HCT116 (cell line): Measurements from ENCODE around the gene CTDNEP1. TPM values are rescaled to one million over a fixed set of nuclear protein-coding genes. Genes with fewer than 3 reads are reported as not detected.

Experiments used
- ATAC-seq: fragments of 200-7000 bp; cut with Tn5 transposase; 2 replicates; pipeline ENCODE4 v1.9.1; 2020; ENCODE audit warnings: mild to moderate bottlenecking, moderate library complexity
- BruUV-seq: library from RNA; stranded (reverse); fragments of 400-500 nt; replicated peaks from 2 replicates; lab custom pipeline; 2021; lab: Mats Ljungman, UMichigan
- CTCF ChIA-PET: fragments of 300-600 bp; sonication (Branson Sonifier 250); formaldehyde crosslinking; loops from one replicate; lab custom pipeline; 2021; ENCODE audit warnings: antibody characterized with exemption; lab: Charles Lee
- POLR2A ChIA-PET: fragments of 300-600, 350-600 bp; sonication (Branson Sonifier 250); formaldehyde crosslinking; loops from one replicate; lab custom pipeline; 2021; ENCODE audit warnings: antibody characterized with exemption; lab: Charles Lee
- RAD21 ChIA-PET, 2 experiments: fragments of 300-600 bp; sonication (Branson Sonifier 250); formaldehyde crosslinking; loops; one replicate each; lab custom pipeline; 2023; ENCODE audit warnings: low total read pairs in 2 of 2; ENCODE audit not compliant: uncharacterized antibody in 2 of 2, unreplicated experiment in 2 of 2, low non-redundant PET in 1 of 2; lab: Charles Lee
- DNase-seq: peaks from one replicate; pipeline ENCODE4 v3.0.0-alpha.2; 2010; ENCODE audit warnings: low read depth, low spot score
- H2AFZ ChIP-seq: fragments of 200-600 bp; shearing (Covaris generic), sonication (generic); 2 replicates; pipeline ENCODE4 v1.6.1; 2017; ENCODE audit warnings: low read depth, mixed run types, mixed read lengths, antibody characterized with exemption, low read length; ENCODE audit not compliant: poor library complexity, severe bottlenecking
- H3K27ac ChIP-seq: 2 replicates; pipeline ENCODE4 v1.5.1; 2012; ENCODE audit warnings: low read depth, low read length
- H3K27me3 ChIP-seq: fragments of 200-600 bp; sonication (generic); 2 replicates; pipeline ENCODE4 v1.6.1; 2016; ENCODE audit warnings: mixed run types, low read length, mixed read lengths; ENCODE audit not compliant: insufficient read depth
- H3K36me3 ChIP-seq, 2 experiments: fragments of 200-500 bp in 1 of 2; fragments of 200-600 bp in 1 of 2; sonication (Bioruptor generic) in 1 of 2; sonication (generic) in 1 of 2; 2 replicates each; pipeline versions ENCODE4 v1.5.1 to v1.6.1; 2014 to 2016; ENCODE audit warnings: low read length in 2 of 2, inconsistent platforms in 1 of 2, mixed read lengths in 1 of 2, mixed run types in 1 of 2; ENCODE audit not compliant: insufficient read depth in 2 of 2, control insufficient read depth in 1 of 2
- H3K4me1 ChIP-seq, 2 experiments: fragments of 200-600 bp in 1 of 2; sonication (generic) in 1 of 2; 2 replicates each; pipeline versions ENCODE4 v1.5.1 to v1.6.1; 2012 to 2017; ENCODE audit warnings: low read length in 2 of 2, inconsistent platforms in 1 of 2, mild to moderate bottlenecking in 1 of 2, mixed read lengths in 1 of 2, mixed run types in 1 of 2, moderate library complexity in 1 of 2; ENCODE audit not compliant: insufficient read depth in 2 of 2, control insufficient read depth in 1 of 2
- H3K4me2 ChIP-seq: fragments of 200-600 bp; sonication (generic); 2 replicates; pipeline ENCODE4 v1.6.1; 2017; ENCODE audit warnings: mixed run types, low read length, mixed read lengths
- H3K4me3 ChIP-seq, 2 experiments: fragments of 200-600 bp in 1 of 2; sonication (generic) in 1 of 2; replicated peaks in 1 of 2; 2 replicates each; pipeline ENCODE4 v1.5.1; 2011 to 2016; ENCODE audit warnings: low read length in 2 of 2, control low read depth in 1 of 2, low read depth in 1 of 2, mild to moderate bottlenecking in 1 of 2, mixed read lengths in 1 of 2, mixed run types in 1 of 2
- H3K79me2 ChIP-seq: fragments of 200-600 bp; sonication (generic); 2 replicates; pipeline ENCODE4 v1.6.1; 2017; ENCODE audit warnings: mild to moderate bottlenecking, mixed run types, low read length, moderate library complexity, mixed read lengths; ENCODE audit not compliant: insufficient read depth
- H3K9ac ChIP-seq: fragments of 200-600 bp; sonication (generic); 2 replicates; pipeline ENCODE4 v1.6.1; 2016; ENCODE audit warnings: low read length, mixed read lengths
- H3K9me2 ChIP-seq: fragments of 200-600 bp; sonication (generic), shearing (Covaris generic); 2 replicates; pipeline ENCODE4 v1.6.1; 2017; ENCODE audit warnings: mixed run types, mild to moderate bottlenecking, moderate library complexity; ENCODE audit not compliant: insufficient read depth
- H3K9me3 ChIP-seq, 2 experiments: fragments of 200-500 bp in 1 of 2; fragments of 200-600 bp in 1 of 2; sonication (Bioruptor generic) in 1 of 2; sonication (generic) in 1 of 2; 2 replicates each; pipeline ENCODE4 v1.6.1; 2014 to 2017; ENCODE audit warnings: low read length in 2 of 2, mixed read lengths in 2 of 2, inconsistent platforms in 1 of 2, low read depth in 1 of 2, mild to moderate bottlenecking in 1 of 2, mixed run types in 1 of 2, moderate library complexity in 1 of 2; ENCODE audit not compliant: control insufficient read depth in 1 of 2, insufficient read depth in 1 of 2
- H4K20me1 ChIP-seq: fragments of 200-600 bp; sonication (generic), shearing (Covaris generic); 2 replicates; pipeline ENCODE4 v1.6.1; 2017; ENCODE audit warnings: mixed run types, mild to moderate bottlenecking, moderate library complexity; ENCODE audit not compliant: insufficient read depth
- ATF3 ChIP-seq: IDR thresholded peaks from 2 replicates; pipeline ENCODE4 v1.6.1; 2012
- CEBPB ChIP-seq: IDR thresholded peaks from 2 replicates; pipeline ENCODE4 v1.6.1; 2012; ENCODE audit warnings: low read depth
- CTCF ChIP-seq, 3 experiments: fragments of 200-600 bp in 1 of 3; sonication (generic) in 1 of 3; IDR thresholded peaks in 2 of 3; conservative IDR thresholded peaks in 1 of 3; 2 replicates each; pipeline ENCODE4 v1.5.1; 2012 to 2017; ENCODE audit warnings: low read depth in 2 of 3, low read length in 2 of 3, antibody characterized with exemption in 1 of 3, borderline replicate concordance in 1 of 3, control low read depth in 1 of 3, mild to moderate bottlenecking in 1 of 3, mixed read lengths in 1 of 3, mixed run types in 1 of 3, moderate library complexity in 1 of 3; ENCODE audit not compliant: insufficient read depth in 1 of 3
- ELF1 ChIP-seq: IDR thresholded peaks from 2 replicates; pipeline ENCODE4 v1.6.1; 2012; ENCODE audit warnings: low read depth, borderline replicate concordance
- EZH2 ChIP-seq: fragments of 200-600 bp; sonication (generic); IDR thresholded peaks from 2 replicates; pipeline ENCODE4 v1.6.1; 2017; ENCODE audit warnings: antibody characterized with exemption, mixed run types
- JUND ChIP-seq: IDR thresholded peaks from 2 replicates; pipeline ENCODE4 v1.6.1; 2012
- MAX ChIP-seq: IDR thresholded peaks from 2 replicates; pipeline ENCODE4 v1.6.1; 2012
- RAD21 ChIP-seq: IDR thresholded peaks from 2 replicates; pipeline ENCODE4 v1.6.1; 2012; ENCODE audit warnings: low read depth, mild to moderate bottlenecking
- REST ChIP-seq: IDR thresholded peaks from 2 replicates; pipeline ENCODE4 v1.6.1; 2012; ENCODE audit warnings: low read depth
- SP1 ChIP-seq: IDR thresholded peaks from 2 replicates; pipeline ENCODE4 v1.6.1; 2012; ENCODE audit warnings: low read depth
- SRF ChIP-seq: IDR thresholded peaks from 2 replicates; pipeline ENCODE4 v1.6.1; 2012; ENCODE audit warnings: low read depth
- TCF7L2 ChIP-seq: IDR thresholded peaks from 2 replicates; pipeline ENCODE4 v1.7.0; 2011; ENCODE audit warnings: borderline replicate concordance, inconsistent platforms; ENCODE audit not compliant: insufficient read depth, insufficient read length; ENCODE audit errors: extremely low read depth
- YY1 ChIP-seq: IDR thresholded peaks from 2 replicates; pipeline ENCODE4 v1.6.1; 2011; ENCODE audit warnings: low read length, low read depth, moderate library complexity, mild to moderate bottlenecking; ENCODE audit not compliant: insufficient replicate concordance; ENCODE audit errors: extremely low read depth
- ZBTB33 ChIP-seq: IDR thresholded peaks from 2 replicates; pipeline ENCODE4 v1.6.1; 2011; ENCODE audit warnings: mild to moderate bottlenecking, low read length, moderate library complexity; ENCODE audit not compliant: insufficient replicate concordance; ENCODE audit errors: extremely low read depth
- ZFX ChIP-seq: fragments of 450-650 bp; IDR thresholded peaks from 2 replicates; pipeline ENCODE4 v1.6.1; 2017
- ZNF274 ChIP-seq: fragments of 200-500 bp; sonication (Bioruptor generic); IDR thresholded peaks from 2 replicates; pipeline ENCODE4 v1.6.1; 2014; ENCODE audit warnings: mild to moderate bottlenecking, low read depth, low read length, inconsistent platforms
- intact Hi-C: fragments of 100-400 bp; cut with micrococcal nuclease; formaldehyde crosslinking; loops from 2 replicates; pipeline ENCODE4 v1.10.0; 2022
- total RNA-seq: library from RNA; stranded (reverse); gene quantifications from one replicate; pipeline ENCODE4 v1.2.1, GENCODE V29; 2021; ENCODE audit not compliant: unreplicated experiment

CTDNEP1 gene
- total RNA-seq, 1 experiment from 2014 or later = 143 TPM

- no peaks in the 10 kb centered on the region for H3K79me2 ChIP-seq
- ChIA-PET POLR2A (interaction anchor here (0.5 kb wide), 1 partner anchor 112 kb away, joined by 4 read pairs; the partner anchor contains the start of gene TMEM256), CTCF (no interaction called here), RAD21 (no interaction called here)
- H4K20me1 ChIP-seq = no peaks in the 10 kb centered on the region
- no peak overlapping the region for H3K4me2 ChIP-seq
- H2AFZ ChIP-seq = no peak overlapping the region
- no peak overlapping the region for H3K4me3 ChIP-seq
- no peak overlapping the region for H3K9ac ChIP-seq
- H3K9me3 ChIP-seq = no peaks in the 10 kb centered on the region
- no peaks in the 10 kb centered on the region for H3K36me3 ChIP-seq
- H3K27me3 ChIP-seq = no peaks in the 10 kb centered on the region
- intact Hi-C loops = no loop called here
- peaks cover 17 to 41% of the 10 kb centered on the region in 2 experiments; a peak in 3 of 4 replicates for H3K4me1 ChIP-seq
- DNase-seq (no peak), ATAC-seq (no peak)
- no peaks in the 10 kb centered on the region for H3K9me2 ChIP-seq
- TF ChIP-seq YY1 (no peak), CTCF (IDR thresholded peaks at IDR 0.05 in 2 of 3, conservative IDR thresholded peaks at IDR 0.05 in 1 of 3; ENCODE audit: borderline replicate concordance in 1 of 3, insufficient read depth in 1 of 3, low read depth in 2 of 3, low read length in 2 of 3) (no peak), REST (no peak), JUND (no peak), RAD21 (no peak), SP1 (no peak), EZH2 (no peak), ZBTB33 (no peak), SRF (no peak), ZFX (no peak), ZNF274 (no peak), CEBPB (no peak), ATF3 (no peak), TCF7L2 (no peak), MAX (no peak), ELF1 (no peak)
- no peak overlapping the region for H3K27ac ChIP-seq
- no TSS peak for BruUV-seq
These were observed 40.7 kb upstream of the CTDNEP1 start for GRCh38 chr17:7292194-7292593.
